NT2/D1 (cell line): ENCODE measurements around the gene PTH2.

Experiments used
- SUZ12 ChIP-seq: IDR thresholded peaks from 2 replicates; pipeline ENCODE4 v1.6.1; 2011; ENCODE audit not compliant: insufficient read length, insufficient read depth; ENCODE audit errors: extremely low read depth
- YY1 ChIP-seq: IDR thresholded peaks from 2 replicates; pipeline ENCODE4 v1.6.1; 2011; ENCODE audit not compliant: insufficient read length, insufficient read depth
- ZNF274 ChIP-seq: IDR thresholded peaks from 2 replicates; pipeline ENCODE4 v1.6.1; 2011; ENCODE audit warnings: mild to moderate bottlenecking, low read depth, low read length

GRCh38 chr19:49468199-49468598 lies 45.0 kb upstream of the PTH2 start:
- TF ChIP-seq ZNF274 (no peak), SUZ12 (no peak), YY1 (no peak)
